ENCODE measurements around the gene SLC28A1.

DNA sequence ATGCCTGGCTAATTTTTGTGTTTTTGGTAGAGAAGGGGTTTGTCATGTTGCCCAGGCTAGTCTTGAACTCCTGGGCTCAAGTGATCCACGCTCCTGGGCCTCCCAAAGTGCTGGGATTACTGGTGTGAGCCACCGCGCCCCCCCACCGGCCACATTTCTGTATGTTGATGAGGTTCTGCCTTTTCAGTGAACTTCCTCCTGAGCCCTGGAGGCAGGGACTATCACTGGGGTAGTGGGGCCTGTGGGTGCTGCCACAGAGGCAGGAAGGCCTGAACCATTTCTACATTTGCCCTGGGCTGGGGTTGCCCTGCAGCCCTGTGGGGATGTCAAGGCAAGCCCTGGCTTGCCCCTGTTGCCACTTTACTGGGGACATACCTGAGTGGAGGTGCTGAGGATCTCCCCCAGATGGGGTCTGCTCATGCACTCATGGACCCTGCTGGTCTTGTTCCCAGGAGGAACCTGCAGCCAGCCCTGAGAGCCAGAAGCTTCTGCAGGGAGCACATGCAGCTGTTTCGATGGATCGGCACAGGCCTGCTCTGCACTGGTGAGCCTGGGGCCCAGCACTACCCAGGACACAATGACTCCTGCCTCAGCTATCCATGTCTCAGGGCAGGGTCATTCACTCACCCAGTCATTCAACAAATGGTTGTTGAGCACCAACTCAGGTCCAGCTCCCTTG lies 5.7 kb downstream of the SLC28A1 start:
- TF ChIP-seq, protein P1, sequence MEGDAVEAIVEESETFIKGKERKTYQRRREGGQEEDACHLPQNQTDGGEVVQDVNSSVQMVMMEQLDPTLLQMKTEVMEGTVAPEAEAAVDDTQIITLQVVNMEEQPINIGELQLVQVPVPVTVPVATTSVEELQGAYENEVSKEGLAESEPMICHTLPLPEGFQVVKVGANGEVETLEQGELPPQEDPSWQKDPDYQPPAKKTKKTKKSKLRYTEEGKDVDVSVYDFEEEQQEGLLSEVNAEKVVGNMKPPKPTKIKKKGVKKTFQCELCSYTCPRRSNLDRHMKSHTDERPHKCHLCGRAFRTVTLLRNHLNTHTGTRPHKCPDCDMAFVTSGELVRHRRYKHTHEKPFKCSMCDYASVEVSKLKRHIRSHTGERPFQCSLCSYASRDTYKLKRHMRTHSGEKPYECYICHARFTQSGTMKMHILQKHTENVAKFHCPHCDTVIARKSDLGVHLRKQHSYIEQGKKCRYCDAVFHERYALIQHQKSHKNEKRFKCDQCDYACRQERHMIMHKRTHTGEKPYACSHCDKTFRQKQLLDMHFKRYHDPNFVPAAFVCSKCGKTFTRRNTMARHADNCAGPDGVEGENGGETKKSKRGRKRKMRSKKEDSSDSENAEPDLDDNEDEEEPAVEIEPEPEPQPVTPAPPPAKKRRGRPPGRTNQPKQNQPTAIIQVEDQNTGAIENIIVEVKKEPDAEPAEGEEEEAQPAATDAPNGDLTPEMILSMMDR (IDR thresholded peaks at IDR 0.05; ENCODE audit: poor library complexity), result no peak
- TF ChIP-seq EZH2phosphoT487 (IDR thresholded peaks at IDR 0.05; ENCODE audit: low read depth, severe bottlenecking, unreplicated experiment), result no peak

All from hepatocyte (in vitro differentiated cells).